ENCODE data around the gene ITPR3.

The ITPR3 gene

DNA sequence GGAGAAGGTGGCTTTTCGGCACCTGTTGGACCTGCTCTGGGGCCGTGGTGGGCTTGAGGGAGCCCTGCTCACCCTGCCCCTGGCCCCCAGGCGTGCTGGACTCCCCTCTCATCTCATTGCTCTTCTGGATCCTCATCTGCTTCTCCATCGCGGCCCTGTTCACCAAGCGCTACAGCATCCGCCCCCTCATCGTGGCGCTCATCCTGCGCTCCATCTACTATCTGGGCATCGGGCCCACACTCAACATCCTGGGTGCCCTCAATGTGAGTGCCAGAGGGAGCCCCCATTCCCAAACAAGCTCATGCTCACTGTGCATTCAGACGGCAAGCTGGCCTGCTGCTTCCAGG, 68.0 kb downstream of the ITPR3 start:
- no peak for DNase-seq

DNA sequence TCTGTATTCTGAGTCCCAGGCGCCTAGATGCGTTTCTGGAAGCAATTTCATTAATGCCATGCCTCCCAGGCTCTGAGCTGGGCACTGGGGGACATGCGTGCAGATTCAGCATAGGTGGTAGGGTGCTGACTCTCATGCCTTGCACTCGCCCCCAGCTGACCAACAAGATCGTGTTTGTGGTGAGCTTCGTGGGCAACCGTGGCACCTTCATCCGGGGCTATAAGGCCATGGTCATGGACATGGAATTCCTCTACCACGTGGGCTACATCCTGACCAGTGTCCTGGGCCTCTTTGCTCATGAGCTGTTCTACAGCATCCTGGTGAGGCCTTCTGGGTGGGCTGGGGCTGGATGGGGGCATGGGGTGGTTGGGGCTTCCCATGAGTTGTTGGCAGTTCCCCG, 68.8 kb downstream of the ITPR3 start:
- DNase-seq, result no peak

DNA sequence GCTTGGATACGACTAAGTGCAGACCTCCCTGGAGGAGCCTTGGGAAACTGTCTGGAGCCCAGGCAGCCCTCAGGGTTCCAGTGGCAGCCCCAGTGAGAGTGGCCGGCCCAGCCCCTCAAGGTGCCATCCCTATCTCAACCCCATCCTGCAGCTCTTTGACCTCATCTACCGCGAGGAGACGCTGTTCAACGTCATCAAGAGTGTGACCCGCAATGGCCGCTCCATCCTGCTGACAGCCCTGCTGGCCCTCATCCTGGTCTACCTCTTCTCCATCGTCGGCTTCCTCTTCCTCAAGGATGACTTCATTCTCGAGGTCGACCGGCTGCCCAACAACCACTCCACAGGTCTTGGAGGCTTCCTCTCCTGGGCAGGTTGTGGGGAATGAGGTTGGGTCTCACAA, 69.6 kb downstream of the ITPR3 start:
- DNase-seq, result no peak

- no peak for DNase-seq
These were observed 70.4 kb downstream of the ITPR3 start for GRCh38 chr6:33691456-33692077.

DNA sequence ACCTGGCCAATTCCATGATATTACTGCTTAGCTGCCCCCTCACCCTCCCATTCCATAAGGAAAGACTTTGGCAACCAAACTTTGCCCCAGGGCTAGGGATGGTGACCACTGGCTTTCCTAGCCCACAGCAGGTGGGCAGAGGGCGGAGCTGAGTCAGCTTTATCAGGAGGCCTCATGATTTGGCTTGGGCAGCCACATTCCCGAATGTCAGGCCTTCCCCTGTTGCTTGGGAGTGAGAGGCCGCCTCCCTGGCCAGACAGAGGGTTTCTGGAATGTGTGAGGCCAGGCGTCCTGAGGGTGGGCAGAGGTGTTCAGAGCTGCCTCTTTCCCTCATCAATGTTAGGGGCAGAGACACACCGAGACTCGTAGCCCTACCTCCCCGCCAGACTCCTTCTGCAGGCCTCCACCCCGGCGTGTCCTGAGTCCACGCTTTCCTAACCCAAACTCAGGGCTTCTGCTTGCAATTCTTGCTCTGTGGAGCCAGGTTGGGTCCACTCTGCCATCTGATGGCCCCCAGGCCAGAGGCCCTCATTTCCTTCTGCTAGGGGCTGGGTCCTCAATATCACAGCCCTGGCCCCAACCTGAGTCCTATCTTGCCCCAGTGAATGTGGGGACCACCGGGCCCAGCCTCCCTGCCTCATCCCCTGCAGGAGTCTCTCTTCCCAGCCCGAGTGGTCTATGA, 71.1 kb downstream of the ITPR3 start:
- DNase-seq, result no peak

GRCh38 chr6:33692760-33693158, 71.6 kb downstream of the ITPR3 start:
- DNase-seq, result no peak

DNA sequence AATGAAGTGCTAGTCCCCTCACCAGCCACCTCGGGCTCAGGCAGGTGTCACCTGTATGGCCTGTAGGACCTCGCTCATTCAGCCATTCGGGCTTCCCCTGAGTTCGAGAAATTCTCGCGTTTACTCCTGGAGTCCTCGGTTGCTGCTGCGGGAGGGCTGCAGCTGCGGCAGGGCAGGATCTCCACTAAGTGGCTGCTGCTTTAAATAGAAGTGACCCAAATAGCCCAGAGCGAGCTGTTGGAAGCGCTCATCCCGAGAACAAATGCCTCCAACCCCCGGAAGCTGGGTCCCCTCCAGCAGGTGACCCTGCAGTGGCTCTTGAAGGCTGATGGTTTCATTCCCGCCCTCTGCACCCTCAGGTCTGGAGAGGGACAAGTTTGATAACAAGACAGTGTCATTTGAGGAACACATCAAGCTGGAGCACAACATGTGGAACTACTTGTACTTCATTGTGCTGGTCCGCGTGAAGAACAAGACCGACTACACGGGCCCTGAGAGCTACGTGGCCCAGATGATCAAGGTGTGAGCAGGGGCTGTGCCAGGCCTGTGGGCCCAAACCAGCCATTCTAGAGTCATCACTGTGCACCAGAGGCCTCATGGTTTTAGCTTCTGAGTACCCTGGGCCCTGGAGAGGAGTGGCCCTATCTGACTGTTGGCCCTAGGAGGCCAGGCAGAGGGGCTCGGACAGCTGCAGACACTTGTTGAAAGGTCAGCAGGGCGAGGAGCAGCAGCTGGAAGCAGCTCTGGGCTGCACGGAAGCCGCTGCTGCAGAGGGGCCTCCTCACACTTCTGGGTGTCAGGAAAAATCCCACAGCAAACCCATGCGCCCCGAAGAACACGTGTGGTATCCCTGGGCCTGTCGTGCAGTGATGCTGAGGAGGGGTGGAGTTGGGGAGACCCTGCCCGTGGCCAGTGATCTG, 72.3 kb downstream of the ITPR3 start:
- DNase-seq, result no peak

DNA sequence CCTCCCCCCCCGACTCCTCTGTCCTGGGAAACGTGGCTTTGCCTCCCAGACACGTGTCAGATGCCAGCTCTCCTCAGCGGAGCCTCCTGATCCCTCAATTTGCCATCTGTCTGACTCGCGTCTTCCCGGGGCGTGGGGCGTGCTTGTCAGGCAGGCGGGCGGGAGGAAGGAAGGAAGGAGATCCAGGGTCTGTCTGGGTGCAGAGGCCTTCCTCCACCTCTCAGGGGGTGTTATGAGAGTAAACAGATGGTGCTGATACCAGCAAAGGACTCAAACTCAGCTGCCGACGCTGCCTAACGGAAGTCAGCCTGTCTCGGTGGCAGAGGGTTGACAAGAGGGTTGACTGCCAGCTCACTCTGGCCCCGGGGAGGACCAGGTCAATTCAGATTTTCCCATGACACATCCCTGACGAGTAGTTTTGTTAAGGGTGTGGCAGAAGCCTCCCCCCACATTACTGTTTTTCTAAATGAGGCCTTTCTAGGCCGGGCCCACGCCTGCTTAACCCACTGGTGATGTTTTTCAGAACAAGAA, 73.3 kb downstream of the ITPR3 start:
- DNase-seq, result peak; percentile 58

GRCh38 chr6:33694977-33695376, 73.9 kb downstream of the ITPR3 start:
- DNase-seq, result no peak

DNA sequence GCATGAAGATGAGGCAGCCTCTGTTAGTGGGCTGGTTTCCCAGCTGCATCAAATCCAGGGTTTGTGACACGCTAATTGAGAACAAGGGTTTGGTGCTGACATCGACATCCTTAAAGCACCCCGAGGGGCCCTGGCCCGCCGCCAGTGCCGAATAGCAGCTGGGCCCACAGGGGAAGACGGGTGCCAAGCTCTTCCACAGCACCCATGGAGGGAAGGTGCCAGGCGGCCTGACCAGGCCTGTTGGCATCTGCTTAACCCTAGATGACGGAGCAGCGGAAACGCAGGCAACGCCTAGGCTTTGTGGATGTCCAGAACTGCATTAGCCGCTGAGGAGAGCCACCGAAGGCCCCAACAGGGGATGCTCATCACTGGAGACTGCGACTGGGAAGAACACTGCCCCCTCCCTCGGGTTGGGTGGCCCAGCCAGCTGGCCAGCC, 74.3 kb downstream of the ITPR3 start:
- DNase-seq, result no peak

GRCh38 chr6:33696076-33696475, 75.0 kb downstream of the ITPR3 start:
- no peak for DNase-seq

- DNase-seq, result peak; percentile 11
These were observed 75.7 kb downstream of the ITPR3 start for GRCh38 chr6:33696548-33697518.

GRCh38 chr6:33697845-33698244, 76.7 kb downstream of the ITPR3 start:
- DNase-seq, result no peak

DNA sequence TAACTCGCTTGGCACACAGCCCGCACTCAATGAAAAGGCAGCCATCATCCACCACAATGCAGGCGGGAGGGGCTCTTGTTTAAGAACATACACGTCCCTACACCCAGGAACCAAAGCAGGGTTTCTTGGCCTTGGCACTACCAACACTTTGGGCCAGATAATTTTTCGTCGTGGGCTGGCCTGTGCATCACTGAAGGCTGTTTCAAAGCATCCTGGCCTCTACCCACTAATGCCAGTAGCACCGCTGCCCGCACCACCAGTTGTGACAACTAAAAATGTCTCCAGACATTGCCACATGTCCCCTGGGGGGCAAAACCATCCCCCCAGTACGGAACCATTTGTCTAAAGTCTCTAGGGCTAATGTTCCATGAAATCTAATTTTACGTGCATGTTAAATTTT, 77.4 kb downstream of the ITPR3 start:
- no peak for DNase-seq

GRCh38 chr6:33699131-33699530, 78.0 kb downstream of the ITPR3 start:
- no peak for DNase-seq

- DNase-seq, result no peak
These were observed 78.6 kb downstream of the ITPR3 start for GRCh38 chr6:33699739-33700138.

DNA sequence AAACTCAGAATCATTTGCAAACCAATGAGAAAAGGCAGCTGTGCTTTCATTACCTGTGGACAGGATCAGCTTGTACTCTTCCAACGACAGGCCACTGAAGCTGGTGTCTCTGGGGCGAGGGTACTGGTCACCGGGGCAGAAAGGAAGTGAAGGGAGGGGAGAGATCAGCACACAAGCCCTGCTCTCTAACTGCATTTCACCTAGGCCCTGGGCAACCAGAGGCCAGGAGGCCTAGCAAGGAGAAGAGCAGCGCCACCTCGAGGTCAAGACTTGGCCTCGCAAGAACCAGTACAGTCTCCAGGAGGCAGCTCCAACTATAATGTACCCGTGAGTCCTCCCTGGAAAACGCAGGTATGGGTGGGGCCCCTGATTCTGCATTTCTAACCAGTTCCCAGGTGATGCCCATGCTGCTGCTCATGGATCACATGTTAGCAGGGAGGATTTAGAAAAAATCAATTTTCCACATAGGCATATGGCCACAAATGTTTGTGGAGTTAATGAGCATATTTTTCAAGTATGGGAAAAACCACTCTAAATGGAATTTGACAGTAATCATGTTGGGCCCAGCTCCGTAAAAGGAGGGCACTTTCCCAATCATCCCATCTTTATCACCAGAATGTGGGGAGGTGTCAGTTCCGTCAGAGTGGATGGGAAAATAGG, 79.4 kb downstream of the ITPR3 start:
- peak; percentile 55 for DNase-seq

DNA sequence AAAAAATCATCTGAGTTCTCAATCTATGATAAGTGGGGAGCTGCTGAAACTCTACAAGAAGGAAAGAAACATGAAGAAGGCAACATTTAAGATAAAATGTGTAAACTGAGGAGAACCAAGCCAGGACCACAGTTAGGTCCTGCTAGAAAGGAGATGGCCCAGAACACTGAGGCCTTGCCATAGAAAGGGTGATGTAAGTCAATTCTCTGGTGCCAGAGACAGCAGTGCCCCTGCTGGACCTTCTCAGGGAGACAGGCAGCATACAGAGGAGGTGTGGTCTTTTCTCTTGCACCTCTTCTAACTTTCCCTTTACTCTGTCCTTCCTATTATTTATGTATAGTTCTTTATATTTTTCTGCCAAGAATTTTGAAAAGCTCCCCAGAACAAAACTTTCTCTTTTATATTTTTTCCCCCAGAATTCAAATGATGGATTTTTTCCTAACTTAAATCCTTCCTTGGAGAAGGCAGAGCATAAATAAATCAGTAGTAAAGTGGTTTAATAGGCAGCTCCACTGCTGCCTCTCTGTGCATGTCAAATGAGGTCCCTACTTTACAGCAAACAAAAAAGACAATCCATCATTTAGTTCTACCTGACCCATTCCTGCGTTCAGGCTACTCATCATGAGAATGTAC, 81.3 kb downstream of the ITPR3 start:
- peak; percentile 48 for DNase-seq

- DNase-seq, result no peak
These were observed 83.3 kb downstream of the ITPR3 start for GRCh38 chr6:33704215-33705066.

GRCh38 chr6:33705268-33705885, 84.3 kb downstream of the ITPR3 start:
- peak; percentile 70 for DNase-seq

Data from fibroblast of skin of right quadriceps (primary cell).